Ovary (tissue), 3 donors: ENCODE results near the gene OSM.

Source experiments
- CTCF ChIP-seq, 3 donors: fragments of 450-650 bp in 2 of 3; fragments of 200-600 bp in 1 of 3; IDR thresholded peaks; one replicate each; pipeline versions ENCODE4 v1.5.1 to v1.8.0; 2016 to 2022; ENCODE audit warnings: antibody characterized with exemption in 3 of 3, mild to moderate bottlenecking in 1 of 3
- EP300 ChIP-seq: sonication (generic); formaldehyde crosslinking; IDR thresholded peaks from one replicate; pipeline ENCODE4 v1.6.1; 2017; ENCODE audit warnings: antibody characterized with exemption
- POLR2A ChIP-seq: fragments of 450-650 bp; IDR thresholded peaks from one replicate; pipeline ENCODE4 v1.6.1; 2017; ENCODE audit warnings: antibody characterized with exemption, mild to moderate bottlenecking, moderate library complexity
- donor health status: DM: no; HTN: no; CAD: no.

- no peak for TF ChIP-seq CTCF (IDR thresholded peaks at IDR 0.05)
- no peak for TF ChIP-seq POLR2A
- no peak for TF ChIP-seq EP300
Observed at GRCh38 chr22:30268331-30268730, 1.7 kb upstream of the OSM start.
